ENCODE measurements around the gene SLC6A18. TPM values are rescaled to one million over a fixed set of nuclear protein-coding genes. Genes with fewer than 3 reads are reported as not detected.

The SLC6A18 gene
- polyA plus RNA-seq, 1 experiment: not detected

DNA sequence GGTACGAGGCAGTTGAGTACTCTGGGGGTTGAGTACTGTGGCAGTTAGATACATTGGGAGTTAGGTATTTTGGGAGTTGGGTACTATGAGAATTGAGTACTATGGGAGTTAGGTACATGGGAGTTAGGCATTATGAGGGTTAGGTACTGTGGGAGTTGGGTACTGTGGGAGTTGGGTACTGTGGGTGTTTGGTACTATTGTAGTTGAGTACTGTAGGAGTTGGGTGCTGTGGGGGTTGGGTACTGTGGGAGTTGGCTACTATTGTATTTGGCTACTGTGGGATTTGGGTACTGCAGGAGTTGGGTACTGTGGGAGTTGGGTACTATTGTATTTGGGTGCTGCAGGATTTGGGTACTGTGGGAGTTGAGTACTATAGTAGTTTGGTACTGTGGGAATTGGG is 28.6 kb upstream of the SLC6A18 start:
- ChIA-PET CTCF (no interaction called here), POLR2A (no interaction called here)
- no peak for DNase-seq (ENCODE audit: low read depth)
- peaks cover 2% of the 10 kb centered on the region for H3K27me3 ChIP-seq (ENCODE audit: control insufficient read depth, insufficient read depth, low read length)
- H3K36me3 ChIP-seq (ENCODE audit: control insufficient read depth, insufficient read depth, low read length): no peaks in the 10 kb centered on the region
- no peak overlapping the region for H3K4me3 ChIP-seq (ENCODE audit: low read depth, low read length)
- TF ChIP-seq, protein P1, sequence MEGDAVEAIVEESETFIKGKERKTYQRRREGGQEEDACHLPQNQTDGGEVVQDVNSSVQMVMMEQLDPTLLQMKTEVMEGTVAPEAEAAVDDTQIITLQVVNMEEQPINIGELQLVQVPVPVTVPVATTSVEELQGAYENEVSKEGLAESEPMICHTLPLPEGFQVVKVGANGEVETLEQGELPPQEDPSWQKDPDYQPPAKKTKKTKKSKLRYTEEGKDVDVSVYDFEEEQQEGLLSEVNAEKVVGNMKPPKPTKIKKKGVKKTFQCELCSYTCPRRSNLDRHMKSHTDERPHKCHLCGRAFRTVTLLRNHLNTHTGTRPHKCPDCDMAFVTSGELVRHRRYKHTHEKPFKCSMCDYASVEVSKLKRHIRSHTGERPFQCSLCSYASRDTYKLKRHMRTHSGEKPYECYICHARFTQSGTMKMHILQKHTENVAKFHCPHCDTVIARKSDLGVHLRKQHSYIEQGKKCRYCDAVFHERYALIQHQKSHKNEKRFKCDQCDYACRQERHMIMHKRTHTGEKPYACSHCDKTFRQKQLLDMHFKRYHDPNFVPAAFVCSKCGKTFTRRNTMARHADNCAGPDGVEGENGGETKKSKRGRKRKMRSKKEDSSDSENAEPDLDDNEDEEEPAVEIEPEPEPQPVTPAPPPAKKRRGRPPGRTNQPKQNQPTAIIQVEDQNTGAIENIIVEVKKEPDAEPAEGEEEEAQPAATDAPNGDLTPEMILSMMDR (IDR thresholded peaks at IDR 0.05; ENCODE audit: insufficient read depth, low read depth, low read length): no peak

- no peak for DNase-seq (ENCODE audit: low read depth)
- H3K36me3 ChIP-seq (ENCODE audit: control insufficient read depth, insufficient read depth, low read length): no peaks in the 10 kb centered on the region
- H3K27me3 ChIP-seq (ENCODE audit: control insufficient read depth, insufficient read depth, low read length): peaks cover 2% of the 10 kb centered on the region
- ChIA-PET POLR2A (no interaction called here), CTCF (no interaction called here)
- H3K4me3 ChIP-seq (ENCODE audit: low read depth, low read length): no peak overlapping the region
- TF ChIP-seq, protein P1 (IDR thresholded peaks at IDR 0.05; ENCODE audit: insufficient read depth, low read depth, low read length): no peak
Observed at GRCh38 chr5:1197876-1198666, 27.1 kb upstream of the SLC6A18 start.

DNA sequence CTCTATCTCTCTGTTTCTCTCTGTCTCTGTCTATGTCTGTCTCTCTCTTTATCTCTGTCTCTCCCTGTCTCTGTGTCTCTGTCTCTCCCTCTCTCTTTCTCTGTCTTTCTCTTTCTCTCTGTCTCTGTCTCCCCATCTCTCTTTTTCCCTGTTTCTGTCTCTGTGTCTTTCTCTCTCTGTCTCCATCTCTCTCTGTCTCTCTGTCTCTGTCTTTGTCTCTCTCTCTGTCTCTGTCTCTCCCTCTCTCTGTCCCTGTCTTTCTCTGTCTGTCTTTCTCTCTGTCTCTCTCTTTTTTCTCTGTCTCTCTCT is 25.9 kb upstream of the SLC6A18 start:
- ChIA-PET CTCF (no interaction called here), POLR2A (no interaction called here)
- TF ChIP-seq, protein P1 (IDR thresholded peaks at IDR 0.05; ENCODE audit: insufficient read depth, low read depth, low read length): no peak
- Histone ChIP-seq H3K4me3 (ENCODE audit: low read depth, low read length) (no peak overlapping the region), H3K27me3 (ENCODE audit: control insufficient read depth, insufficient read depth, low read length) (peaks cover 2% of the 10 kb centered on the region), H3K36me3 (ENCODE audit: control insufficient read depth, insufficient read depth, low read length) (no peaks in the 10 kb centered on the region)
- no peak for DNase-seq (ENCODE audit: low read depth)

GRCh38 chr5:1199649-1200494 is 25.3 kb upstream of the SLC6A18 start:
- H3K27me3 ChIP-seq (ENCODE audit: control insufficient read depth, insufficient read depth, low read length): peaks cover 3% of the 10 kb centered on the region; the same call in 1 of the 2 replicates
- POLR2A ChIA-PET: no interaction called here
- no peaks in the 10 kb centered on the region for H3K36me3 ChIP-seq (ENCODE audit: control insufficient read depth, insufficient read depth, low read length)
- DNase-seq (ENCODE audit: low read depth): no peak
- H3K4me3 ChIP-seq (ENCODE audit: low read depth, low read length): no peak overlapping the region
- TF ChIP-seq, protein P1 (IDR thresholded peaks at IDR 0.05; ENCODE audit: insufficient read depth, low read depth, low read length): no peak
- CTCF ChIA-PET: no interaction called here
